H9 (cell line): Measurements from ENCODE around the gene MAL. TPM values are rescaled to one million over a fixed set of nuclear protein-coding genes. Genes with fewer than 3 reads are reported as not detected.

ENCODE experiments used
- DNase-seq: peaks from one replicate; pipeline ENCODE4 v3.0.0-alpha.2; 2017
- H2AFZ ChIP-seq: one replicate; pipeline ENCODE4 v1.6.1; 2013; ENCODE audit warnings: mild to moderate bottlenecking, low read length, control low read depth, moderate library complexity
- H2AK5ac ChIP-seq: 2 replicates; pipeline ENCODE4 v1.6.1; 2013; ENCODE audit warnings: low read length, control low read depth, mixed read lengths; ENCODE audit not compliant: insufficient read length
- H2BK120ac ChIP-seq: one replicate; pipeline ENCODE4 v1.6.1; 2013; ENCODE audit warnings: low read depth, mild to moderate bottlenecking, low read length, control low read depth, inconsistent platforms; ENCODE audit not compliant: poor library complexity, severe bottlenecking
- H2BK12ac ChIP-seq: 2 replicates; pipeline ENCODE4 v1.6.1; 2013; ENCODE audit warnings: low read length, control low read depth, mixed read lengths, low read depth; ENCODE audit not compliant: insufficient read length
- H2BK15ac ChIP-seq: 2 replicates; pipeline ENCODE4 v1.6.1; 2013; ENCODE audit warnings: low read depth, low read length, control low read depth
- H2BK20ac ChIP-seq: one replicate; pipeline ENCODE4 v1.6.1; 2013; ENCODE audit warnings: low read depth, mild to moderate bottlenecking, low read length, control low read depth, inconsistent platforms; ENCODE audit not compliant: poor library complexity, severe bottlenecking
- H2BK5ac ChIP-seq: 2 replicates; pipeline ENCODE4 v1.6.1; 2013; ENCODE audit warnings: low read length, control low read depth, mixed read lengths; ENCODE audit not compliant: insufficient read length
- H3K14ac ChIP-seq: 2 replicates; pipeline ENCODE4 v1.6.1; 2013; ENCODE audit warnings: low read length, control low read depth; ENCODE audit not compliant: insufficient read depth
- H3K18ac ChIP-seq: 2 replicates; pipeline ENCODE4 v1.6.1; 2013; ENCODE audit warnings: low read depth, mild to moderate bottlenecking, mixed read lengths, low read length, control low read depth; ENCODE audit not compliant: insufficient read length
- H3K23ac ChIP-seq: 2 replicates; pipeline ENCODE4 v1.6.1; 2013; ENCODE audit warnings: low read length, control low read depth, mixed read lengths, low read depth; ENCODE audit not compliant: insufficient read length
- H3K23me2 ChIP-seq: 2 replicates; pipeline ENCODE4 v1.6.1; 2013; ENCODE audit warnings: low read depth, mild to moderate bottlenecking, mixed read lengths, low read length, control low read depth; ENCODE audit not compliant: insufficient read length, poor library complexity, severe bottlenecking
- H3K27ac ChIP-seq: 2 replicates; pipeline ENCODE4 v1.5.1; 2013; ENCODE audit warnings: low read length, control low read depth, mixed read lengths, low read depth; ENCODE audit not compliant: insufficient read length
- H3K27me3 ChIP-seq: 2 replicates; pipeline ENCODE4 v1.6.1; 2013; ENCODE audit warnings: low read length, control low read depth, inconsistent platforms; ENCODE audit not compliant: insufficient read depth
- H3K4ac ChIP-seq: 2 replicates; pipeline ENCODE4 v1.6.1; 2013; ENCODE audit warnings: low read depth, mild to moderate bottlenecking, control low read depth, inconsistent platforms, low read length, moderate library complexity
- H3K4me1 ChIP-seq: 2 replicates; pipeline ENCODE4 v1.6.1; 2013; ENCODE audit warnings: low read length, control low read depth, inconsistent platforms; ENCODE audit not compliant: insufficient read depth
- H3K4me2 ChIP-seq: 2 replicates; pipeline ENCODE4 v1.6.1; 2013; ENCODE audit warnings: low read length, control low read depth, mixed read lengths; ENCODE audit not compliant: insufficient read length, insufficient read depth
- H3K56ac ChIP-seq: 2 replicates; pipeline ENCODE4 v1.6.1; 2013; ENCODE audit warnings: low read depth, mild to moderate bottlenecking, mixed read lengths, low read length, control low read depth; ENCODE audit not compliant: insufficient read length
- H3K79me1 ChIP-seq: 2 replicates; pipeline ENCODE4 v1.6.1; 2013; ENCODE audit warnings: low read depth, mild to moderate bottlenecking, moderate library complexity, low read length, control low read depth, inconsistent platforms; ENCODE audit not compliant: insufficient read depth, poor library complexity, severe bottlenecking
- H3K79me2 ChIP-seq: 2 replicates; pipeline ENCODE4 v1.6.1; 2013; ENCODE audit warnings: low read length, control low read depth, inconsistent platforms; ENCODE audit not compliant: insufficient read depth
- H3K9ac ChIP-seq: 2 replicates; pipeline ENCODE4 v1.6.1; 2013; ENCODE audit warnings: low read length, control low read depth, mixed read lengths; ENCODE audit not compliant: insufficient read length; ENCODE audit errors: extremely low read depth
- H3K9me3 ChIP-seq: one replicate; pipeline ENCODE4 v1.6.1; 2013; ENCODE audit warnings: low read depth, low read length, inconsistent platforms; ENCODE audit not compliant: control insufficient read depth
- H3T11ph ChIP-seq: one replicate; pipeline ENCODE4 v1.6.1; 2013; ENCODE audit warnings: mild to moderate bottlenecking, low read length, control low read depth, inconsistent platforms
- H4K20me1 ChIP-seq: one replicate; pipeline ENCODE4 v1.6.1; 2013; ENCODE audit not compliant: control insufficient read depth, insufficient read length, insufficient read depth
- H4K5ac ChIP-seq: 2 replicates; pipeline ENCODE4 v1.6.1; 2013; ENCODE audit warnings: low read depth, mild to moderate bottlenecking, mixed read lengths, low read length, control low read depth; ENCODE audit not compliant: insufficient read length
- H4K8ac ChIP-seq: replicated peaks from 2 replicates; pipeline ENCODE4 v1.6.1; 2013; ENCODE audit warnings: low read length, control low read depth, mixed read lengths, low read depth; ENCODE audit not compliant: insufficient read length
- H4K91ac ChIP-seq: 2 replicates; pipeline ENCODE4 v1.6.1; 2013; ENCODE audit warnings: low read depth, mild to moderate bottlenecking, moderate library complexity, mixed read lengths, low read length, control low read depth; ENCODE audit not compliant: insufficient read length
- H3K27ac Mint-ChIP-seq, 3 experiments: 2 replicates in 2 of 3; 3 replicates in 1 of 3; pipeline ENCODE4 v1.8.0; 2020 to 2021; ENCODE audit warnings: mixed read lengths in 3 of 3, mild to moderate bottlenecking in 1 of 3, moderate library complexity in 1 of 3
- H3K27me3 Mint-ChIP-seq: 2 replicates; pipeline ENCODE4 v1.8.0; 2021; ENCODE audit warnings: low read depth, mild to moderate bottlenecking, moderate library complexity, mixed read lengths
- H3K36me3 Mint-ChIP-seq, 3 experiments: 2 replicates in 2 of 3; 3 replicates in 1 of 3; pipeline ENCODE4 v1.8.0; 2020 to 2021; ENCODE audit warnings: low read depth in 3 of 3, mixed read lengths in 3 of 3; ENCODE audit not compliant: insufficient read depth in 1 of 3
- H3K4me1 Mint-ChIP-seq, 2 experiments: 2 replicates each; pipeline ENCODE4 v1.8.0; 2020; ENCODE audit warnings: mixed read lengths in 2 of 2
- H3K4me3 Mint-ChIP-seq, 2 experiments: 2 replicates in 1 of 2; 3 replicates in 1 of 2; pipeline ENCODE4 v1.8.0; 2020 to 2021; ENCODE audit warnings: mild to moderate bottlenecking in 2 of 2, mixed read lengths in 2 of 2, moderate library complexity in 1 of 2
- H3K9me3 Mint-ChIP-seq, 2 experiments: 2 replicates in 1 of 2; 3 replicates in 1 of 2; pipeline ENCODE4 v1.8.0; 2020; ENCODE audit warnings: mild to moderate bottlenecking in 2 of 2, mixed read lengths in 2 of 2, moderate library complexity in 1 of 2
- CTCF ChIP-seq: fragments of 200-600 bp; sonication (generic); conservative IDR thresholded peaks from 3 replicates; pipeline ENCODE4 v1.8.0; 2021; ENCODE audit warnings: antibody characterized with exemption, mild to moderate bottlenecking
- WGBS: extraction: QIAGEN DNeasy Blood & Tissue Kit; methylation state at CpG from one replicate; pipeline ENCODE4 v1.1.7; 2013; ENCODE audit warnings: missing lambda C conversion rate, low lambda C conversion rate, mixed read lengths; ENCODE audit not compliant: insufficient read length; ENCODE audit errors: extremely low coverage; 5-methylcytosine and 5-hydroxymethylcytosine counted together
- total RNA-seq: library from RNA; stranded (reverse); gene quantifications from 2 replicates; pipeline ENCODE4 v1.2.1, GENCODE V29; 2021

MAL gene
- total RNA-seq, 1 experiment from 2014 or later: not detected

- Histone ChIP-seq H4K5ac (no peak overlapping the region), H2AK5ac (no peak overlapping the region), H3K23me2 (peaks cover 2% of the 10 kb centered on the region), H4K20me1 (no peaks in the 10 kb centered on the region), H3K56ac (no peak overlapping the region), H3K27ac (no peak overlapping the region), H3T11ph (no peak overlapping the region), H2BK20ac (no peak overlapping the region), H3K4me1 (peaks cover 2% of the 10 kb centered on the region; the same call in 1 of the 2 replicates), H3K14ac (no peak overlapping the region), H2AFZ (no peak overlapping the region), H3K4me2 (no peak overlapping the region), H2BK15ac (no peak overlapping the region), H3K23ac (no peak overlapping the region), H3K4ac (no peak overlapping the region), H3K27me3 (peaks cover 19% of the 10 kb centered on the region), H2BK120ac (no peak overlapping the region), H2BK5ac (no peak overlapping the region), H3K79me1 (no peaks in the 10 kb centered on the region), H3K9me3 (no peaks in the 10 kb centered on the region), H2BK12ac (no peak overlapping the region), H4K91ac (no peak overlapping the region), H4K8ac (no peak overlapping the region), H3K18ac (no peak overlapping the region), H3K9ac (no peak overlapping the region), H3K79me2 (no peaks in the 10 kb centered on the region)
- H3K9me3 Mint-ChIP-seq: no peaks in the 10 kb centered on the region
- H3K4me1 Mint-ChIP-seq: peaks cover 19 to 22% of the 10 kb centered on the region in 2 experiments
- peaks cover 89% of the 10 kb centered on the region for H3K27me3 Mint-ChIP-seq
- no peak overlapping the region for H3K4me3 Mint-ChIP-seq
- no CpG with 5 or more reads among the region's 5 CpGs for WGBS
- no peak for TF ChIP-seq CTCF
- no peak for DNase-seq
- H3K27ac Mint-ChIP-seq: no peak overlapping the region
- no peaks in the 10 kb centered on the region; a peak in 1 of 7 replicates for H3K36me3 Mint-ChIP-seq
Measured at GRCh38 chr2:95030496-95030895, 5.0 kb downstream of the MAL start.
